Stimulated activated CD4-positive, alpha-beta T cell treated with anti-CD3 and anti-CD28 coated beads, Interleukin-12 subunit alpha, Interleukin-12 subunit beta, amount 100 ng/mL, for 24 hours (primary cell): ENCODE results near the gene NFATC3.
A peak's percentile ranks its signal among the peaks of the same experiment; 100 is the strongest.

ENCODE experiments used
- DNase-seq, 2 experiments: peaks; one replicate each; pipeline ENCODE4 v3.0.0-alpha.2; 2020; ENCODE audit warnings: low read depth in 2 of 2

NFATC3 gene

DNA sequence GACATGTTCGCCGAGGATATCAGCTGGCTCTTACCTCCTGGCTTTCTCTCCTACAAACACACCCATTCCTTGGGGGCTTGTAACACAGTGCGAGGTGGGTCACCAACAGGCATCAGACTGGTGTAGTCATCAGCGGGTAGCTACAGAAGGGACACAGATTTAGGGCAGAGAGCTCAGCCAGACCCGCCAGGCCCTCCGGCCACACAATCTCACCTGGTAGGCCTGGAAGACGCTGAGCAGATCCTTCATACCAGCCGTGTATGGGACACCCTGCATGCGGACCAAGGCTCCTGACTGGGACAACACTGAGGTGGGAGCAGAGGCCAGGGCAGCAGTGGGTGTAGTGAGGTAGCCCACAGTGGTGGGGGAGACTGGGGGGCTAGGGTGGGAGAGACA is 145.0 kb downstream of the NFATC3 start:
- no peak for DNase-seq

- DNase-seq = no peak
Measured at GRCh38 chr16:68230956-68231355, 145.8 kb downstream of the NFATC3 start.

- no peak for DNase-seq
Measured at GRCh38 chr16:68231384-68232136, 146.4 kb downstream of the NFATC3 start.

- no peak for DNase-seq
Measured at GRCh38 chr16:68232335-68232734, 147.2 kb downstream of the NFATC3 start.

- no peak for DNase-seq
Measured at GRCh38 chr16:68233085-68233834, 148.1 kb downstream of the NFATC3 start.

- DNase-seq = no peak
Measured at GRCh38 chr16:68233835-68234187, 148.6 kb downstream of the NFATC3 start.

GRCh38 chr16:68234188-68235107 is 149.3 kb downstream of the NFATC3 start:
- no peak for DNase-seq

DNA sequence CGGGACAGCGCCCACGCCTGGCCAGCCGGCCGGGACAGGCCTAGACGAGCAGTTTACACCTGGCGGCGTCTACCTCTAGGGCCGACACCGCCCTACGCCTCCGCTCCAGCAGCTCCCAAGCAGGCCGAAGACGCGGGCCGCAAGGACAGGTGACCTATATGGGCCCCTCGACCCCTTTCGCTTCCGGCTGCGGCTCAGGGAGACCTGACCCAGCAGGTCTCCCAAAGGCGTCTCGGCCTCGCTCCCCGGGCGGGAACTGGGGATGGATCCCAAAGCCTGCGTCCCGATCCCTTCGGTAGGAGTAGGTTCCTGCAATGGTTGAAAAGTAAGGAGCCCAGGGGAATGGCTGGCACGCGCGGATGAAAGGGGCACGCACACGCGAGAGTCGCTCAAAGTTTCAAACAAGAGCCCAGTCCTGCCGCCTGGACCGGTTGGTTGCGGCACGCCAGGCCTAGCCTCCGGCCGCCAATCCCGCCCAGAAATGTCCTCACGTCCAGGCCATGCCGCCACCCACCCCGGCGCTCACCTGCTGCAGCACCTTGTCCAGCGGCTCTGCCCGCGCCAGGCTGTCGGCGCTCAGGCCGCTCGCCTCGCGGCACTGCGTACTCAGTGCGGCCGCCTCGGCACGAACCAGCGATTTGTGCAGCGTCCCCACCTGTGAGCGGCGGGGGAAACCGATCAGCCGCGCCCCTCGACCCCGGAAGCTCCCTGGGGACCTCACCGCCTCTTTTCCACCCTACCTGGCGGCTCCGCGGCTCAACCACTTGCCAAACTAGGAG is 150.1 kb downstream of the NFATC3 start:
- no peak for DNase-seq

- DNase-seq = no peak
Measured at GRCh38 chr16:68235887-68236136, 150.6 kb downstream of the NFATC3 start, which contains the start of gene ESRP2. Gene ESRP2 (minus strand): TSS chr16:68236127. CDS start chr16:68236045, 82 bp downstream.

- DNase-seq = peak in 1 of 2 experiments; percentile 23
Measured at GRCh38 chr16:68236137-68236825, 151.1 kb downstream of the NFATC3 start.

GRCh38 chr16:68236826-68237242 is 151.7 kb downstream of the NFATC3 start:
- no peak for DNase-seq

DNA sequence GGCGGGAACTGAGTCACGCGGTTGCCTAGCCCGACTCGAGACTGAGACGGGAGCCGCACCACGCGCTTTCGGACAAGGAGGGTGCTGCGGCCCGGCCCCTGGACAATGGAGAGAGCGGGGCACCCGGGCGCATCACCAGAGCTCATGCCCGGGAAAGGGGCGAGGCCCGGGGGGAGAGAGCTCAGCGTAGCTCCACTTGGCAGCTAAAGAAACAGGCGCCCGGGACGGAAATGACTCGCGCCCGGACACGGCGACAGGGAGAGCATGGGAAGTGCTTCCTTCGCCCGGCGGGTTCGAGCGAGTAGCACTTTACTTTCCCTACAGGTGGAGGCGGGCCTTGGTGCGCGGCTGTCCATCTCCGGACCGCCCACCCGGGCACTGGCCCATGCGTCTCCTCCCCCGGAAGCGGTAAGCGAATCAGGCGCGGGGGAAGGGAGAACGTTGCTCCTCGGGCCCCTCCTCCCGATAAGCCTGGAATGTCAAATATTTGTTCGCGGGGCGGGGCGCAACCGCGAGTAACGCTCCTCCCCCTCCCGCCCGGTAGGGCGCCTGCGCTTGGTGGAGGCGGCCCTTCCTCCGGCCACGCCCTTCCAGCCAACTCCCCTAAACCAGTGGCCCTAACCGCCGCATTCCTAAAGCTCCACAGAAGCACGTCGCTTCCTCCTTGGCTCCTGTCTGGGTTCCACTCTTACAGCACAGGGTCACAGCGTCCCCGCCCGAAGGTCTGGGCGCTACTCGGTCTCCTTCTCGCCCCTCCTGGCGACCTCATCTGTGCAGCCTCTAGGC is 152.3 kb downstream of the NFATC3 start:
- DNase-seq = peak; percentile 86 to 93

DNA sequence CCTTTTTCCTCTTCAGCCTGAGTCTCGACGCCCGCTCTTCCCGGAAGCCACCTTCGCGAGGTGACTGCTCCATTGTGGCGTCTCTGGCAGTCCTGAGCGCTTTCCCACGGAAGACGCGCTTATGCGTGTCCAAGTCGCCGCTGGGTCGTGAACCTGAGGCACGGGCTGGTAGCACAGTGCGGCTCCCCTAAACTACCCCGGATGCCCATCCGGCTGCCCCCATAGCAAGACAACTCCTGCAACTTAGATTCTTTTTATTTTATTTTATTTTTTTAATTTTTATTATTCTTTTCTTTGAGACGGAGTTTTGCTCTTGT is 152.8 kb downstream of the NFATC3 start:
- DNase-seq = no peak

DNA sequence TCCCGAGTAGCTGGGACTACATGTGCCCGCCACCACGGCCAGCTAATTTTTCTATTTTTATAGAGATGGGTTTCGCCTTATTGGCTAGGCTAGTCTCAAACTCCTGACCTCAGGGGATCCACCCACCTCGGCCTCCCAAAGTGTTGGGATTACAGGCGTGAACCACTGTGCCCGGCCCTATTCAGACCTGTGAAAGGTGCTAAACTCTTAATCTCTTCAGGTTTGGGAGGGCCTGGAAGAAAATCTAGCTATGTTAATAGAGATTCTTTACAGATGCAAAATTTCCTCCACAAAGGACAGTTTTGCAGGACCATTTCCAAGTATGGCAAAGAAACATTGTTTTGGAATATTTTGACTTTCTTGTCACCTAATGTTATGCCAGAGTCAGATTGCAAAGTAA is 156.9 kb downstream of the NFATC3 start:
- DNase-seq = no peak

DNA sequence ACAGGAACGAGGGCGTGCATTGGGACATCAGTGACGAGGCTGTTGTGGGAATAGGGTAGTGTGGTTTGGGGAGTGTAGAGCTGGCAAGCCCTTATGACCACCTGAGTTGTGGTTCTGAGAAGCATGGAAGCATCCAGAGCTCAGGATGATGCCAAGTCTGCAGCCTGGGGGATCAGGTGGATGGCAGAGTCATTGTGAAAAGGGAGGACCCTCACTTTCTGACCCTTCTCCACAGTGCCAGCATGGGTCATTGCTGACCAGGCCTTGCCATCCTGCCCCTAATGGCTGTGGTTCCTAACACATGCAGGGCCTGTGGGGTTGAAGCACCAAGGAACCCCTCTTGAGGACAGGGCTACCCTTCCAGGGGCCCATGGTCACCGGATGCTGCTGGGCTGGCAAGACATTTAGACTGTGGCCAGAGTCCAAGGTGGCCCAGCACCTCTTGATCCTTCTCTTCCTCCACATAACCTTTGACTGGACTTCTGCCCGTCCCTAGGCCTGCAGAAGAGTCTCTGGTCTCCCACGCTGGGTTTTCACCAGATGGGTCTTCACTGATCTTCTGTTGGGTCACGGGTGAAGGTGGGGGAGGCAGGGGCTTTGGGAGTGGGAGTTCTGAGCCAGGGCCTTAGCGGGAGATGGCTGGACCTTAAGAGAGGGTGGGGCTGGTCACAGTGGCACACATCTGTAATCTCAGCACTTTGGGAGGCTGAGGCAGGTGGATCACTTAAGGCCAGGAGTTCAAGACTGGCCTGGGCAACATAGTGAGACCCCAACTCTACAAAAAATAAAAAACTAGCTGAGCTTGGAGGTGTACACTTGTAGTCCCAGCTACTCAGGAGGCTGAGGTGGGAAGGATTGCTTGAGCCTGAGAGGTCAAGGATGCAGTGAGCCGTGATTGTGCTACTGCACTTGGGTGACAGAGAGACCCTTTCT is 158.0 kb downstream of the NFATC3 start:
- DNase-seq = no peak

DNA sequence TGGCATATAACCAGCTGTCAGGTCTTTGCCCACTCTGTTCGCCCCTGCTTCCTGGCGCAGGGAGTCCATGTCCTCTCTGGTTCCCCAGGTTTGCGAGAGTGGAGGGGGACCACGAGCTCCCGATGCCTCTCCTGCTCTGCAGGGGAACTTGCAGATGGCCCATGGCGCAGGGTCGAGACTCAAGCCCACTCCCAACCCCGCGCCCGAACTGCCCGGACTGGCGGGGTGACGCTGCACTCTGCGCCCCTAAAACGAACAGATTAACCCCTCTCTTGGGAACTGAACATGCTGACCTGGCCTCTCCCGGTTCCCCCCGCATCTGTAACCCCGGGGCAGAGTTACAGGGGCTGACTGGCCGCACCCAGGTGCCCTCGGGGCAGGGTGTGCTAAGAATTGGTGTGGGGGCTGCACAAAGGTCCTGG is 159.3 kb downstream of the NFATC3 start:
- no peak for DNase-seq

- peak; percentile 95 to 97 for DNase-seq
Measured at GRCh38 chr16:68244903-68245853, 160.0 kb downstream of the NFATC3 start, which contains the start of gene PLA2G15. Gene PLA2G15 (plus strand): TSS chr16:68245373. CDS start chr16:68245427, 54 bp downstream.

- no peak for DNase-seq
Measured at GRCh38 chr16:68246121-68246520, 161.0 kb downstream of the NFATC3 start.
